Measurements from ENCODE around the gene C1QC. TPM values are rescaled to one million over a fixed set of nuclear protein-coding genes. Genes with fewer than 3 reads are reported as not detected.

Gene C1QC
- total RNA-seq, 1 experiment from 2014 or later, result not detected

Other genes with a start within 250 kb of the C1QC start
- gene ZBTB40, start 191.8 kb upstream of the C1QC start, total RNA-seq (2014; rRNA removed; shearing (Covaris generic); ENCODE audit: low replicate concordance), result 5.7 and 6.7 TPM in 2 replicates
- not detected in 2 replicates for gene EPHA8, start 80.1 kb upstream of the C1QC start, total RNA-seq (2014; rRNA removed; shearing (Covaris generic); ENCODE audit: low replicate concordance)
- not detected in 2 replicates for gene C1QA, start 7.0 kb upstream of the C1QC start, total RNA-seq (2014; rRNA removed; shearing (Covaris generic); ENCODE audit: low replicate concordance)
- not detected in 2 replicates for gene C1QB, start 9.6 kb downstream of the C1QC start, total RNA-seq (2014; rRNA removed; shearing (Covaris generic); ENCODE audit: low replicate concordance)
- 9.1 and 14.5 TPM in 2 replicates for gene EPHB2, start 67.2 kb downstream of the C1QC start, total RNA-seq (2014; rRNA removed; shearing (Covaris generic); ENCODE audit: low replicate concordance)

All from Caki2 (cell line).